ENCODE measurements around the gene STYX.

The STYX gene

DNA sequence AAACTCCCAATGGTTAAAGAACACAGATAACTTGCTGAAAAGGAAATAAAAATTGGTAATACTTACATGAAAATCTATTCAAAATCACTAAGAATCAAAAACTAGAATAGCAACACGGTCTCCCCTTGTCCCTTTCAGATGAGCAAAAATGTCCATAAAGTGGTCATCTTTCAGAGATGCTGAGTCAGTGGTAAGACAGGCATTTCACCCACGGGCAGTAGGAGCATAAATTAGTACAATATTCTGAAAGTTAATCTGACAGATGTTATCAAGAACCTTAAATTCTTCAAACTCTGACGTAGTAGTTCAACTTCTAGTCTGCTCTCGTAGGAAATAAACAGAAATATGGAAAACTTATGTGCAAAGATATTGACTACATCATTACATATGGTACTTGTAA lies 94.5 kb downstream of the STYX start:
- in situ Hi-C loops (cut with HindIII; ENCODE audit: low pct_ligation_motif_present, low pct_unique_long_range_greater_than_20kb, low sequenced_read_pairs): no loop called here
- no peak for DNase-seq
